K562 (cell line): ENCODE results near the gene SLC8A1. TPM values are rescaled to one million over a fixed set of nuclear protein-coding genes. Genes with fewer than 3 reads are reported as not detected.

Experiments
- ATAC-seq: fragments of 200-7000 bp; cut with Tn5 transposase; 3 replicates; pipeline ENCODE4 v1.9.1; 2020; ENCODE audit warnings: moderate library complexity
- BruUV-seq: library from RNA; stranded (reverse); fragments of 400-500 nt; replicated peaks from 2 replicates; lab custom pipeline; 2021; lab: Mats Ljungman, UMichigan
- CTCF ChIA-PET: fragments of 300-600 bp; formaldehyde crosslinking; extraction: SDS; loops from one replicate; lab custom pipeline; 2021; ENCODE audit warnings: low intra/inter-chr PET ratio; lab: Yijun Ruan, JAX
- POLR2A ChIA-PET: fragments of 300-600, 350-650 bp; sonication (Branson Sonifier 250); formaldehyde crosslinking; extraction: SDS; loops from one replicate; lab custom pipeline; 2021; ENCODE audit warnings: antibody characterized with exemption, inconsistent platforms; lab: Yijun Ruan, JAX
- DNase-seq, 4 experiments: peaks; one replicate each; pipeline versions ENCODE4 v3.0.0 to v3.0.0-alpha.2; 2011 to 2018; ENCODE audit warnings: low spot score in 3 of 4, mixed read lengths in 3 of 4; ENCODE audit errors: extremely low read depth in 1 of 4
- FAIRE-seq: peaks from 2 replicates; lab custom pipeline; 2011; peaks lifted over from hg19 to GRCh38; lab: Jason Lieb, UNC
- H2AFZ ChIP-seq: 2 replicates; pipeline ENCODE4 v1.6.0; 2011; ENCODE audit warnings: low read depth, low read length, control low read depth, inconsistent platforms
- H3K27ac ChIP-seq: fragments of 200-600 bp; 3 replicates; pipeline ENCODE4 v1.8.0; 2011; ENCODE audit warnings: low read depth, mild to moderate bottlenecking, control low read depth, inconsistent platforms, low read length, moderate library complexity, mixed read lengths; ENCODE audit errors: extremely low read depth
- H3K27me3 ChIP-seq, 2 experiments: fragments of 300-600 bp in 1 of 2; 2 replicates in 1 of 2; 3 replicates in 1 of 2; pipeline versions ENCODE4 v1.6.0 to v1.8.0; 2011; ENCODE audit warnings: inconsistent platforms in 2 of 2, low read length in 2 of 2, mild to moderate bottlenecking in 1 of 2, mixed read lengths in 1 of 2, moderate library complexity in 1 of 2; ENCODE audit not compliant: control insufficient read depth in 2 of 2, insufficient read depth in 2 of 2
- H3K36me3 ChIP-seq: fragments of 300-600 bp; 3 replicates; pipeline ENCODE4 v1.8.0; 2011; ENCODE audit warnings: mild to moderate bottlenecking, low read length, inconsistent platforms; ENCODE audit not compliant: control insufficient read depth, insufficient read depth
- H3K4me1 ChIP-seq, 2 experiments: fragments of 200-600 bp in 1 of 2; replicated peaks in 1 of 2; 2 replicates in 1 of 2; 3 replicates in 1 of 2; pipeline versions ENCODE4 v1.5.1 to v1.8.0; 2011; ENCODE audit warnings: inconsistent platforms in 2 of 2, low read length in 2 of 2, mild to moderate bottlenecking in 1 of 2, mixed read lengths in 1 of 2, moderate library complexity in 1 of 2; ENCODE audit not compliant: control insufficient read depth in 2 of 2, insufficient read depth in 2 of 2
- H3K4me2 ChIP-seq: 2 replicates; pipeline ENCODE4 v1.6.1; 2011; ENCODE audit warnings: low read length, control low read depth, inconsistent platforms, mixed read lengths; ENCODE audit not compliant: insufficient read depth
- H3K4me3 ChIP-seq: fragments of 200-600 bp; sonication (generic), shearing (Covaris generic); 2 replicates; pipeline ENCODE4 v1.5.1; 2016; ENCODE audit warnings: control low read depth, inconsistent platforms
- H3K79me2 ChIP-seq: fragments of 200-600 bp; 3 replicates; pipeline ENCODE4 v1.8.0; 2011; ENCODE audit warnings: low read length, inconsistent platforms; ENCODE audit not compliant: control insufficient read depth, insufficient read depth
- H3K9ac ChIP-seq, 2 experiments: 2 replicates each; pipeline versions ENCODE4 v1.6.0 to v1.6.1; 2011; ENCODE audit warnings: low read depth in 2 of 2, low read length in 2 of 2, control low read depth in 1 of 2, inconsistent platforms in 1 of 2, mild to moderate bottlenecking in 1 of 2, mixed read lengths in 1 of 2; ENCODE audit not compliant: insufficient read depth in 1 of 2
- H3K9me1 ChIP-seq: one replicate; pipeline ENCODE4 v1.6.0; 2011; ENCODE audit warnings: inconsistent platforms, mild to moderate bottlenecking, low read length, moderate library complexity; ENCODE audit not compliant: control insufficient read depth, insufficient read depth
- H3K9me3 ChIP-seq: replicated peaks from 2 replicates; pipeline ENCODE4 v1.5.1; 2011; ENCODE audit warnings: low read depth, low read length, inconsistent platforms; ENCODE audit not compliant: control insufficient read depth, insufficient read depth
- H4K20me1 ChIP-seq: replicated peaks from 2 replicates; pipeline ENCODE4 v1.6.1; 2011; ENCODE audit warnings: low read length, inconsistent platforms, mixed read lengths; ENCODE audit not compliant: control insufficient read depth, insufficient read depth
- DDX20 ChIP-seq: fragments of 450-650 bp; IDR thresholded peaks from 2 replicates; pipeline ENCODE4 v1.6.1; 2016; ENCODE audit warnings: missing genetic modification characterization, low read depth, mild to moderate bottlenecking, missing compliant biosample characterization, moderate library complexity
- EWSR1 ChIP-seq: fragments of 450-650 bp; IDR thresholded peaks from 2 replicates; pipeline ENCODE4 v1.6.1; 2018; ENCODE audit warnings: borderline replicate concordance, mild to moderate bottlenecking, low read depth, moderate library complexity; ENCODE audit not compliant: partially characterized antibody
- GATA2 ChIP-seq: sonication (generic); formaldehyde crosslinking; IDR thresholded peaks from 2 replicates; pipeline ENCODE4 v1.4.0; 2020; ENCODE audit warnings: mild to moderate bottlenecking, missing genetic modification reagents
- GATAD2A ChIP-seq: fragments of 450-650 bp; IDR thresholded peaks from 2 replicates; pipeline ENCODE4 v1.6.1; 2017
- GTF2A2 ChIP-seq: IDR thresholded peaks from 2 replicates; pipeline ENCODE4 v1.6.1; 2016; ENCODE audit warnings: mild to moderate bottlenecking, missing genetic modification characterization, missing compliant biosample characterization
- PCBP2 ChIP-seq: fragments of 200-400 bp; formaldehyde crosslinking; IDR thresholded peaks from 2 replicates; pipeline ENCODE4 v1.6.1; 2018; ENCODE audit warnings: low read length, low read depth, mild to moderate bottlenecking, moderate library complexity; ENCODE audit not compliant: poor library complexity, severe bottlenecking
- XRCC5 ChIP-seq: fragments of 200-400 bp; formaldehyde crosslinking; IDR thresholded peaks from 2 replicates; pipeline ENCODE4 v1.6.1; 2017; ENCODE audit warnings: low read depth, mild to moderate bottlenecking, low read length
- ZNF589 ChIP-seq: fragments of 200-800 bp; sonication (Bioruptor generic); IDR thresholded peaks from 2 replicates; pipeline ENCODE4 v1.6.1; 2016; ENCODE audit warnings: low read depth, missing genetic modification characterization, missing compliant biosample characterization
- ZNF76 ChIP-seq: fragments of 250-450 bp; sonication (Bioruptor Pico); IDR thresholded peaks from 2 replicates; pipeline ENCODE4 v1.4.0; 2020; ENCODE audit warnings: mild to moderate bottlenecking, moderate library complexity, borderline replicate concordance
- WGBS: fragments of 100-300 bp; shearing (Covaris generic); methylation state at CpG from one replicate; pipeline ENCODE4 v1.1.6; 2016; ENCODE audit warnings: low coverage, mixed read lengths; ENCODE audit not compliant: insufficient coverage; ENCODE audit errors: missing lambda C conversion rate; 5-methylcytosine and 5-hydroxymethylcytosine counted together
- in situ Hi-C: fragments of 300-500 bp; cut with MboI; formaldehyde crosslinking; loops from 4 replicates; pipeline ENCODE4 v1.15.0; 2018; ENCODE audit warnings: inconsistent platforms, mixed read lengths
- intact Hi-C: fragments of 100-400 bp; cut with micrococcal nuclease; formaldehyde crosslinking; loops from 2 replicates; pipeline ENCODE4 v1.14.2; 2022
- polyA plus RNA-seq, 8 experiments: library from polyadenylated mRNA; depleted of rRNA in 4 of 8; stranded (reverse) in 5 of 8; unstranded in 3 of 8; fragments of >200 nt; fragmentation: Nextera tagmentation in 2 of 8; fragmentation: Illumina TruSeq in 1 of 8; extraction: Ambion mirVana in 2 of 8; extraction: Trizol in 1 of 8; gene quantifications; 2 replicates each; pipeline versions ENCODE4 v1.2.1 to v1.2.3, GENCODE V29; 2011 to 2014; ENCODE audit warnings: inconsistent platforms in 1 of 8, missing spikeins in 1 of 8
- total RNA-seq, 7 experiments: library from RNA; depleted of rRNA in 6 of 7; stranded (reverse); fragments of >200 nt in 6 of 7; fragmentation: Illumina TruSeq in 2 of 7; extraction: Trizol in 2 of 7; gene quantifications; 2 replicates each; pipeline versions ENCODE4 v1.2.1 to v1.2.3, GENCODE V29; 2011 to 2021; ENCODE audit warnings: low replicate concordance in 1 of 7
- TF ChIP-seq, protein P1 (sequence below), 2 experiments: fragments of 150-350 bp in 1 of 2; IDR thresholded peaks; 2 replicates each; pipeline ENCODE4 v1.6.1; 2012 to 2016; ENCODE audit warnings: low read depth in 2 of 2, low read length in 2 of 2, mild to moderate bottlenecking in 1 of 2, moderate library complexity in 1 of 2
- TF ChIP-seq, protein P2 (sequence below): fragments of 450-650 bp; formaldehyde crosslinking; IDR thresholded peaks from 2 replicates; pipeline ENCODE4 v1.4.0; 2020; ENCODE audit warnings: mild to moderate bottlenecking, moderate library complexity
- TF ChIP-seq, protein P3 (sequence below): sonication (generic); formaldehyde crosslinking; IDR thresholded peaks from 2 replicates; pipeline ENCODE4 v1.8.1; 2022; ENCODE audit warnings: missing genetic modification reagents
- TF ChIP-seq, protein P4 (sequence below), 3 experiments: fragments of 200-800 bp in 1 of 3; sonication (Bioruptor generic) in 1 of 3; sonication (generic) in 1 of 3; formaldehyde crosslinking in 1 of 3; IDR thresholded peaks; 2 replicates each; pipeline versions ENCODE4 v1.6.1 to v1.8.0; 2016 to 2022; ENCODE audit warnings: mild to moderate bottlenecking in 2 of 3, missing compliant biosample characterization in 2 of 3, missing genetic modification characterization in 2 of 3, missing genetic modification reagents in 1 of 3

Gene SLC8A1
- total and polyA plus RNA-seq, 9 of the 15 experiments (the other 6 are each of a cell fraction or from before 2014, with no cell fraction given), result not detected

DNA sequence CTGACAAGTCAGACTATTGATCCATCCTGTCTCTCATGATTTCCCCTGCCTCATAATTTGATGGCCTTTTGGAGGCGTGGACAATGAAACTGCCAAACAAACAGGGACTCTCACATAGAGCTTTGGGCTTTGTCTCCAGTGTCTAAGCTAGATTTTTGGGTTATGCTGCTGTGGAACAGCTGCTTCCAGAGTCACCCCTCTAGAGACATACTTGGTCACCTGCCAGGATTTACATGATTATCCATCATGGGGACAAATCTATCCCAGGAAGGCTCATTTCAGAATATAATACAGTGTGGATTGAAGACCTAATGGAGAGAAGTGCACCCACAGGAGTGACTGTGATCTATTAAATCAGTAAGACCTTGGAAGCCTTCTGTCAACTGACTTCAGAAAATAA is 159.6 kb downstream of the SLC8A1 start (continued):
- TF ChIP-seq, protein P1, sequence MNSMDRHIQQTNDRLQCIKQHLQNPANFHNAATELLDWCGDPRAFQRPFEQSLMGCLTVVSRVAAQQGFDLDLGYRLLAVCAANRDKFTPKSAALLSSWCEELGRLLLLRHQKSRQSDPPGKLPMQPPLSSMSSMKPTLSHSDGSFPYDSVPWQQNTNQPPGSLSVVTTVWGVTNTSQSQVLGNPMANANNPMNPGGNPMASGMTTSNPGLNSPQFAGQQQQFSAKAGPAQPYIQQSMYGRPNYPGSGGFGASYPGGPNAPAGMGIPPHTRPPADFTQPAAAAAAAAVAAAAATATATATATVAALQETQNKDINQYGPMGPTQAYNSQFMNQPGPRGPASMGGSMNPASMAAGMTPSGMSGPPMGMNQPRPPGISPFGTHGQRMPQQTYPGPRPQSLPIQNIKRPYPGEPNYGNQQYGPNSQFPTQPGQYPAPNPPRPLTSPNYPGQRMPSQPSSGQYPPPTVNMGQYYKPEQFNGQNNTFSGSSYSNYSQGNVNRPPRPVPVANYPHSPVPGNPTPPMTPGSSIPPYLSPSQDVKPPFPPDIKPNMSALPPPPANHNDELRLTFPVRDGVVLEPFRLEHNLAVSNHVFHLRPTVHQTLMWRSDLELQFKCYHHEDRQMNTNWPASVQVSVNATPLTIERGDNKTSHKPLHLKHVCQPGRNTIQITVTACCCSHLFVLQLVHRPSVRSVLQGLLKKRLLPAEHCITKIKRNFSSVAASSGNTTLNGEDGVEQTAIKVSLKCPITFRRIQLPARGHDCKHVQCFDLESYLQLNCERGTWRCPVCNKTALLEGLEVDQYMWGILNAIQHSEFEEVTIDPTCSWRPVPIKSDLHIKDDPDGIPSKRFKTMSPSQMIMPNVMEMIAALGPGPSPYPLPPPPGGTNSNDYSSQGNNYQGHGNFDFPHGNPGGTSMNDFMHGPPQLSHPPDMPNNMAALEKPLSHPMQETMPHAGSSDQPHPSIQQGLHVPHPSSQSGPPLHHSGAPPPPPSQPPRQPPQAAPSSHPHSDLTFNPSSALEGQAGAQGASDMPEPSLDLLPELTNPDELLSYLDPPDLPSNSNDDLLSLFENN (IDR thresholded peaks at IDR 0.05; ENCODE audit: low read depth in 2 of 2, low read length in 2 of 2), result no peak
- TF ChIP-seq, protein P2, sequence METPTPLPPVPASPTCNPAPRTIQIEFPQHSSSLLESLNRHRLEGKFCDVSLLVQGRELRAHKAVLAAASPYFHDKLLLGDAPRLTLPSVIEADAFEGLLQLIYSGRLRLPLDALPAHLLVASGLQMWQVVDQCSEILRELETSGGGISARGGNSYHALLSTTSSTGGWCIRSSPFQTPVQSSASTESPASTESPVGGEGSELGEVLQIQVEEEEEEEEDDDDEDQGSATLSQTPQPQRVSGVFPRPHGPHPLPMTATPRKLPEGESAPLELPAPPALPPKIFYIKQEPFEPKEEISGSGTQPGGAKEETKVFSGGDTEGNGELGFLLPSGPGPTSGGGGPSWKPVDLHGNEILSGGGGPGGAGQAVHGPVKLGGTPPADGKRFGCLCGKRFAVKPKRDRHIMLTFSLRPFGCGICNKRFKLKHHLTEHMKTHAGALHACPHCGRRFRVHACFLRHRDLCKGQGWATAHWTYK (CRISPR knock-in tag), result no peak
- TF ChIP-seq DDX20, result no peak
- no peak for TF ChIP-seq PCBP2

DNA sequence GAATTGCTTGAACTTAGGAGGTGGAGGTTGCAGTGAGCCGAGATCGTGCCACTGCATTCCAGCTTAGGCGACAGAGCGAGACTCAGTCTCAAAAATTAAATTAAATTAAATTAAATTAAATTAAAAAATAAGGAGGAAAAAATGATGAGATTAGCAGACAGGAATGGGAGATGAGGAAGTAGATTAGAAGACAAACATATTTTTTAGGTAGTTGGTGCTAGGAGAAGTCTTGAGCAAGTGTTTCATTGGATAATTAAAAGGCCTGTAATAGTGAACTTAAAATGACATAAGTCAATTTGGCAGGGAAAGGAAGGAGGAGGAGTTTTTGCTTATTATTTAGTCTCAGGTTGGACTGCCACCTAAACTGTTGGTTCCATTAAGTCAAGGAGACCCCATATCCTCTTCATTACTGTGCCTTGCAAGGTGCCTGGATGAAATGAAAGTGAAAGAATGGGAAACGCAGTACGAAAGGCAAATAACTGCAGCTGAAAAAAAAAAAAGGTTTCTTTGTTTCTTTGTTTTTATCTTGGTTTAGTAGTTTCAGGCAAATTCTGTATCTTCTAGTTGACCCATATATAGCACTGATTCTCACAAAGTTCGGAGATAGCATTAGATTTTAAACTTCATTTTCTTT is 162.0 kb downstream of the SLC8A1 start:
- ATAC-seq (no peak), FAIRE-seq (no peak), DNase-seq (no peak)
- no TSS peak for BruUV-seq
- Histone ChIP-seq H3K27me3 (no peaks in the 10 kb centered on the region), H3K9ac (no peak overlapping the region), H3K4me3 (no peak overlapping the region), H3K36me3 (no peaks in the 10 kb centered on the region), H3K9me3 (no peaks in the 10 kb centered on the region), H3K79me2 (no peaks in the 10 kb centered on the region), H2AFZ (no peak overlapping the region), H3K9me1 (no peaks in the 10 kb centered on the region), H3K27ac (no peak overlapping the region), H3K4me2 (no peak overlapping the region), H3K4me1 (no peaks in the 10 kb centered on the region), H4K20me1 (no peaks in the 10 kb centered on the region)
- intact Hi-C loops, result no loop called here
- CTCF ChIA-PET, result no interaction called here
- POLR2A ChIA-PET, result no interaction called here
- in situ Hi-C loops, result no loop called here
- WGBS, result 5% methylated on average over 7 of the region's 7 CpGs
- TF ChIP-seq ZNF76 (no peak), ZNF589 (CRISPR knock-in tag) (no peak), XRCC5 (no peak), GATA2 (CRISPR knock-in tag) (no peak), GTF2A2 (tag) (no peak), EWSR1 (no peak), GATAD2A (no peak)
- TF ChIP-seq, protein P3, sequence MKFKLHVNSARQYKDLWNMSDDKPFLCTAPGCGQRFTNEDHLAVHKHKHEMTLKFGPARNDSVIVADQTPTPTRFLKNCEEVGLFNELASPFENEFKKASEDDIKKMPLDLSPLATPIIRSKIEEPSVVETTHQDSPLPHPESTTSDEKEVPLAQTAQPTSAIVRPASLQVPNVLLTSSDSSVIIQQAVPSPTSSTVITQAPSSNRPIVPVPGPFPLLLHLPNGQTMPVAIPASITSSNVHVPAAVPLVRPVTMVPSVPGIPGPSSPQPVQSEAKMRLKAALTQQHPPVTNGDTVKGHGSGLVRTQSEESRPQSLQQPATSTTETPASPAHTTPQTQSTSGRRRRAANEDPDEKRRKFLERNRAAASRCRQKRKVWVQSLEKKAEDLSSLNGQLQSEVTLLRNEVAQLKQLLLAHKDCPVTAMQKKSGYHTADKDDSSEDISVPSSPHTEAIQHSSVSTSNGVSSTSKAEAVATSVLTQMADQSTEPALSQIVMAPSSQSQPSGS (CRISPR knock-in tag), result no peak
- TF ChIP-seq, protein P4, sequence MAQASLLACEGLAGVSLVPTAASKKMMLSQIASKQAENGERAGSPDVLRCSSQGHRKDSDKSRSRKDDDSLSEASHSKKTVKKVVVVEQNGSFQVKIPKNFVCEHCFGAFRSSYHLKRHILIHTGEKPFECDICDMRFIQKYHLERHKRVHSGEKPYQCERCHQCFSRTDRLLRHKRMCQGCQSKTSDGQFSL (CRISPR knock-in tag; IDR thresholded peaks at IDR 0.05), result no peak
- TF ChIP-seq, protein P4 (tag; IDR thresholded peaks at IDR 0.05), result no peak
